ENCODE data around the gene SPO11. TPM values are rescaled to one million over a fixed set of nuclear protein-coding genes. Genes with fewer than 3 reads are reported as not detected.

Gene SPO11
- total RNA-seq, 1 experiment from 2014 or later = not detected

DNA sequence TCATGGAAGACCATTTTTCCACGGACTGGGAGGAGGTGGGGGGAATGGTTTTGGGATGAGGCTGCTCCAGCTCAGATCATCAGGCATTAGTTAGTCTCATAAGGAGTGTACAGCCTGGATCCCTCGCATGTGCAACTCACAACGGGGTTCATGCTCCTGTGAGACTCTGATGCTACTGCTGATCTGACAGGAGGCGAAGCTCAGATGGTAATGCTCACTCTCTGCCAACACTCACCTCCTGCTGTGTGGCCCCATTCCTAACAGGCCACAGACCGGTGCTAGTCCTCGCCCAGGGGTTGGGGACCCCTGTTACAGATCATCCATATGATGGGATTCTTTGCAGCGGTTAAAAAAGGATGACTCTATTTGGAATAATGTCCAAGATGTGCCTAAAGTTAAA, 35.6 kb upstream of the SPO11 start:
- no peak for DNase-seq
- no peak for TF ChIP-seq EZH2 (IDR thresholded peaks at IDR 0.05; ENCODE audit: low read length, unreplicated experiment)
- TF ChIP-seq EZH2phosphoT487 (IDR thresholded peaks at IDR 0.05; ENCODE audit: borderline replicate concordance, low read length) = no peak
- TF ChIP-seq, protein P1, sequence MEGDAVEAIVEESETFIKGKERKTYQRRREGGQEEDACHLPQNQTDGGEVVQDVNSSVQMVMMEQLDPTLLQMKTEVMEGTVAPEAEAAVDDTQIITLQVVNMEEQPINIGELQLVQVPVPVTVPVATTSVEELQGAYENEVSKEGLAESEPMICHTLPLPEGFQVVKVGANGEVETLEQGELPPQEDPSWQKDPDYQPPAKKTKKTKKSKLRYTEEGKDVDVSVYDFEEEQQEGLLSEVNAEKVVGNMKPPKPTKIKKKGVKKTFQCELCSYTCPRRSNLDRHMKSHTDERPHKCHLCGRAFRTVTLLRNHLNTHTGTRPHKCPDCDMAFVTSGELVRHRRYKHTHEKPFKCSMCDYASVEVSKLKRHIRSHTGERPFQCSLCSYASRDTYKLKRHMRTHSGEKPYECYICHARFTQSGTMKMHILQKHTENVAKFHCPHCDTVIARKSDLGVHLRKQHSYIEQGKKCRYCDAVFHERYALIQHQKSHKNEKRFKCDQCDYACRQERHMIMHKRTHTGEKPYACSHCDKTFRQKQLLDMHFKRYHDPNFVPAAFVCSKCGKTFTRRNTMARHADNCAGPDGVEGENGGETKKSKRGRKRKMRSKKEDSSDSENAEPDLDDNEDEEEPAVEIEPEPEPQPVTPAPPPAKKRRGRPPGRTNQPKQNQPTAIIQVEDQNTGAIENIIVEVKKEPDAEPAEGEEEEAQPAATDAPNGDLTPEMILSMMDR (conservative IDR thresholded peaks at IDR 0.05; ENCODE audit: low read depth, low read length) = no peak
- H3K27me3 ChIP-seq (ENCODE audit: low read length) = peaks cover 73% of the 10 kb centered on the region
- no peaks in the 10 kb centered on the region for H3K79me2 ChIP-seq (ENCODE audit: low read length)
- no peak overlapping the region for H3K9ac ChIP-seq (ENCODE audit: low read length)
- no peak overlapping the region for H3K4me3 ChIP-seq (ENCODE audit: low read length)
- no peaks in the 10 kb centered on the region for H3K9me2 ChIP-seq (replicated peaks; ENCODE audit: low read length)
- H3F3A ChIP-seq (ENCODE audit: low read length, unreplicated experiment) = no peaks in the 10 kb centered on the region
- no TSS peak for BruUV-seq (replicated peaks)
- H3K36me3 ChIP-seq (ENCODE audit: low read depth, low read length) = no peaks in the 10 kb centered on the region
- no peak overlapping the region for H3K27ac ChIP-seq (ENCODE audit: low read length)
- intact Hi-C loops (cut with micrococcal nuclease) = no loop called here
- no peak overlapping the region for H3K4me2 ChIP-seq (ENCODE audit: low read length)
- no peaks in the 10 kb centered on the region for H3K4me1 ChIP-seq (ENCODE audit: insufficient read depth, low read length)
- H4K20me1 ChIP-seq (ENCODE audit: low read length) = no peaks in the 10 kb centered on the region
- CTCF ChIA-PET = no interaction called here
- H3K9me3 ChIP-seq (ENCODE audit: low read length) = no peaks in the 10 kb centered on the region
- H2AFZ ChIP-seq (ENCODE audit: low read length) = no peak overlapping the region
- POLR2A ChIA-PET (ENCODE audit: unreplicated experiment) = no interaction called here
- no peak for ATAC-seq

DNA sequence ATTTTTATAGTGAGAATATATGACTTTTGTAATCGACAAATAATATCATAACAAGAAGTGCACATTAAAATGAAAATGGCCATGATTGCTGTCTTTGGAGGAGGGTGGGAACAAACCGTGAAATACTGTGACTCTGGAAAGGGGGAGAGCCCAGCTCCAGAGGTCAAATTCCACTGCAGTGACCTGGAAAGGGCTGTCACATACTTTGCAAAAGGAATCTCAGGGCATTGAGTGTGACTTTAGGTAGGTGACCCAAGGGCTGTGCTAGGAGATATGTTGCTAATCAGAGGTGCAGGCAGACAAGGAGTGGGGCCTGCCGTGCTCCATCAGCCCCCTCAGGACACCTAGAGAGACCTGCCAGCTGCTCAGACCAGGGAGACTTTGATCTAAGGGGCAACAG, 35.1 kb upstream of the SPO11 start:
- Histone ChIP-seq H3K36me3 (ENCODE audit: low read depth, low read length) (no peaks in the 10 kb centered on the region), H3K9me2 (replicated peaks; ENCODE audit: low read length) (no peaks in the 10 kb centered on the region), H3K9me3 (ENCODE audit: low read length) (no peaks in the 10 kb centered on the region), H3K9ac (ENCODE audit: low read length) (no peak overlapping the region), H3K4me3 (ENCODE audit: low read length) (no peak overlapping the region), H3K4me2 (ENCODE audit: low read length) (no peak overlapping the region), H3F3A (ENCODE audit: low read length, unreplicated experiment) (no peaks in the 10 kb centered on the region), H4K20me1 (ENCODE audit: low read length) (no peaks in the 10 kb centered on the region), H3K27me3 (ENCODE audit: low read length) (peaks cover 68% of the 10 kb centered on the region), H2AFZ (ENCODE audit: low read length) (no peak overlapping the region), H3K79me2 (ENCODE audit: low read length) (no peaks in the 10 kb centered on the region), H3K4me1 (ENCODE audit: insufficient read depth, low read length) (no peaks in the 10 kb centered on the region), H3K27ac (ENCODE audit: low read length) (no peak overlapping the region)
- CTCF ChIA-PET = no interaction called here
- ATAC-seq (no peak), DNase-seq (no peak)
- POLR2A ChIA-PET (ENCODE audit: unreplicated experiment) = no interaction called here
- no peak for TF ChIP-seq EZH2phosphoT487 (IDR thresholded peaks at IDR 0.05; ENCODE audit: borderline replicate concordance, low read length)
- TF ChIP-seq, protein P1 (conservative IDR thresholded peaks at IDR 0.05; ENCODE audit: low read depth, low read length) = no peak
- no peak for TF ChIP-seq EZH2 (IDR thresholded peaks at IDR 0.05; ENCODE audit: low read length, unreplicated experiment)
- BruUV-seq (replicated peaks) = no TSS peak
- intact Hi-C loops (cut with micrococcal nuclease) = no loop called here

DNA sequence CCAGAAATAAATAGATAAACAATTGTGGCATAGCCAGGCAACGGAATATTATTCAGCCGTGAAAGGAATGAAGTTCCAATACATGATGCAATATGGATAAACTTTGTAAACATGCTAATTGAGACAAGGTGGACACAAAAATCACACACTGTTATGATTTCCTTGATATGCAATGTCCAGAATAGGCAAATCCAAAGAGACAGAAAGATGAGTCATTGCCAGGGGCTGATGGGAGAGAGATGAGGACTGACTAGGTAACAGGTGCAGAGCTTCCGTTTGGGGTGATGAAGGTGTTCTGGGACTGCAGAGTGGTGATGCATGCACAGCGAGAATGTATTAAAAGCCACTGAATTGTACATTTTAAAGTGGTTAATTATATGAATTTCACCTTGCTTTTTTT, 31.1 kb upstream of the SPO11 start:
- POLR2A ChIA-PET (ENCODE audit: unreplicated experiment) = no interaction called here
- Histone ChIP-seq H3K9ac (ENCODE audit: low read length) (no peak overlapping the region), H3K36me3 (ENCODE audit: low read depth, low read length) (no peaks in the 10 kb centered on the region), H3K9me2 (replicated peaks; ENCODE audit: low read length) (no peaks in the 10 kb centered on the region), H3K4me2 (ENCODE audit: low read length) (no peak overlapping the region), H3K27ac (ENCODE audit: low read length) (no peak overlapping the region), H4K20me1 (ENCODE audit: low read length) (no peaks in the 10 kb centered on the region), H2AFZ (ENCODE audit: low read length) (no peak overlapping the region), H3K4me1 (ENCODE audit: insufficient read depth, low read length) (no peaks in the 10 kb centered on the region), H3K4me3 (ENCODE audit: low read length) (no peak overlapping the region), H3F3A (ENCODE audit: low read length, unreplicated experiment) (no peaks in the 10 kb centered on the region), H3K27me3 (ENCODE audit: low read length) (peaks cover 58% of the 10 kb centered on the region), H3K9me3 (ENCODE audit: low read length) (no peaks in the 10 kb centered on the region), H3K79me2 (ENCODE audit: low read length) (no peaks in the 10 kb centered on the region)
- no TSS peak for BruUV-seq (replicated peaks)
- CTCF ChIA-PET = no interaction called here
- no peak for ATAC-seq
- no peak for DNase-seq
- intact Hi-C loops (cut with micrococcal nuclease) = no loop called here
- no peak for TF ChIP-seq EZH2 (IDR thresholded peaks at IDR 0.05; ENCODE audit: low read length, unreplicated experiment)

All from PC-3 (cell line).